Activated B cell treated with CpG ODN at 0.5 μM for 24 hours (primary cell): ENCODE measurements around the gene ARAP3. TPM values are rescaled to one million over a fixed set of nuclear protein-coding genes. Genes with fewer than 3 reads are reported as not detected.

ENCODE experiments used
- ATAC-seq: fragments of 200-7000 bp; cut with Tn5 transposase; one replicate; pipeline ENCODE4 v1.10.0; 2021; ENCODE audit warnings: low read depth, mild to moderate bottlenecking, moderate library complexity
- CTCF ChIA-PET: fragments of 350-600 bp; sonication (Branson Sonifier 250); formaldehyde crosslinking; loops from one replicate; lab custom pipeline; 2021; ENCODE audit warnings: antibody characterized with exemption; lab: Charles Lee
- POLR2A ChIA-PET: fragments of 350-600 bp; sonication (Branson Sonifier 250); formaldehyde crosslinking; loops from one replicate; lab custom pipeline; 2021; ENCODE audit warnings: antibody characterized with exemption; lab: Charles Lee
- DNase-seq: peaks from one replicate; pipeline ENCODE4 v3.0.0; 2022
- H3K27ac Mint-ChIP-seq: one replicate; pipeline ENCODE4 v1.8.0; 2020; ENCODE audit warnings: mixed read lengths
- H3K27me3 Mint-ChIP-seq: one replicate; pipeline ENCODE4 v1.8.0; 2021; ENCODE audit warnings: mixed read lengths
- H3K36me3 Mint-ChIP-seq: one replicate; pipeline ENCODE4 v1.8.0; 2021; ENCODE audit warnings: low read depth, mixed read lengths
- H3K4me1 Mint-ChIP-seq: one replicate; pipeline ENCODE4 v1.8.0; 2021; ENCODE audit warnings: mixed read lengths
- H3K4me3 Mint-ChIP-seq: one replicate; pipeline ENCODE4 v1.8.0; 2020; ENCODE audit warnings: mild to moderate bottlenecking, mixed read lengths
- H3K9me3 Mint-ChIP-seq: one replicate; pipeline ENCODE4 v1.8.0; 2020; ENCODE audit warnings: mixed read lengths
- intact Hi-C: fragments of 100-400 bp; cut with micrococcal nuclease; formaldehyde crosslinking; loops from one replicate; pipeline ENCODE4 v1.15.1; 2024
- total RNA-seq: library from RNA; stranded (reverse); gene quantifications from 2 replicates; pipeline ENCODE4 v1.2.3, GENCODE V29; 2022
- TF ChIP-seq, protein P1 (sequence below): fragments of 200-600 bp; IDR thresholded peaks from one replicate; pipeline ENCODE4 v1.8.0; 2022; ENCODE audit warnings: antibody characterized with exemption, mild to moderate bottlenecking

Gene ARAP3
- total RNA-seq, 1 donor from 2014 or later: 0.44 TPM

GRCh38 chr5:141638771-141639170 lies 43.3 kb downstream of the ARAP3 start:
- POLR2A ChIA-PET: interaction anchor here (0.9 to 5.5 kb wide), 2 partner anchors 21 to 33 kb away, joined by 3 to 95 read pairs; partner anchors contain the start of gene DIAPH1
- H3K27me3 Mint-ChIP-seq: no peaks in the 10 kb centered on the region
- intact Hi-C loops: loop anchor here (1.0 to 5.0 kb wide), 4 partner anchors 13 to 1236 kb away; partner anchors contain the start of genes ANKHD1, FCHSD1 and NDFIP1
- CTCF ChIA-PET: interaction anchor here (1.1 to 9.1 kb wide), 5 partner anchors 13 to 75 kb away, joined by 4 to 87 read pairs (median 8); partner anchors contain the start of genes DIAPH1 and FCHSD1
- H3K27ac Mint-ChIP-seq: peak overlapping the region; percentile 73
- DNase-seq: no peak
- peaks cover 32% of the 10 kb centered on the region for H3K4me1 Mint-ChIP-seq
- TF ChIP-seq, protein P1, sequence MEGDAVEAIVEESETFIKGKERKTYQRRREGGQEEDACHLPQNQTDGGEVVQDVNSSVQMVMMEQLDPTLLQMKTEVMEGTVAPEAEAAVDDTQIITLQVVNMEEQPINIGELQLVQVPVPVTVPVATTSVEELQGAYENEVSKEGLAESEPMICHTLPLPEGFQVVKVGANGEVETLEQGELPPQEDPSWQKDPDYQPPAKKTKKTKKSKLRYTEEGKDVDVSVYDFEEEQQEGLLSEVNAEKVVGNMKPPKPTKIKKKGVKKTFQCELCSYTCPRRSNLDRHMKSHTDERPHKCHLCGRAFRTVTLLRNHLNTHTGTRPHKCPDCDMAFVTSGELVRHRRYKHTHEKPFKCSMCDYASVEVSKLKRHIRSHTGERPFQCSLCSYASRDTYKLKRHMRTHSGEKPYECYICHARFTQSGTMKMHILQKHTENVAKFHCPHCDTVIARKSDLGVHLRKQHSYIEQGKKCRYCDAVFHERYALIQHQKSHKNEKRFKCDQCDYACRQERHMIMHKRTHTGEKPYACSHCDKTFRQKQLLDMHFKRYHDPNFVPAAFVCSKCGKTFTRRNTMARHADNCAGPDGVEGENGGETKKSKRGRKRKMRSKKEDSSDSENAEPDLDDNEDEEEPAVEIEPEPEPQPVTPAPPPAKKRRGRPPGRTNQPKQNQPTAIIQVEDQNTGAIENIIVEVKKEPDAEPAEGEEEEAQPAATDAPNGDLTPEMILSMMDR: no peak
- H3K4me3 Mint-ChIP-seq: peak overlapping the region; percentile 89
- no peaks in the 10 kb centered on the region for H3K9me3 Mint-ChIP-seq
- H3K36me3 Mint-ChIP-seq: peaks cover 35% of the 10 kb centered on the region
- ATAC-seq: no peak

DNA sequence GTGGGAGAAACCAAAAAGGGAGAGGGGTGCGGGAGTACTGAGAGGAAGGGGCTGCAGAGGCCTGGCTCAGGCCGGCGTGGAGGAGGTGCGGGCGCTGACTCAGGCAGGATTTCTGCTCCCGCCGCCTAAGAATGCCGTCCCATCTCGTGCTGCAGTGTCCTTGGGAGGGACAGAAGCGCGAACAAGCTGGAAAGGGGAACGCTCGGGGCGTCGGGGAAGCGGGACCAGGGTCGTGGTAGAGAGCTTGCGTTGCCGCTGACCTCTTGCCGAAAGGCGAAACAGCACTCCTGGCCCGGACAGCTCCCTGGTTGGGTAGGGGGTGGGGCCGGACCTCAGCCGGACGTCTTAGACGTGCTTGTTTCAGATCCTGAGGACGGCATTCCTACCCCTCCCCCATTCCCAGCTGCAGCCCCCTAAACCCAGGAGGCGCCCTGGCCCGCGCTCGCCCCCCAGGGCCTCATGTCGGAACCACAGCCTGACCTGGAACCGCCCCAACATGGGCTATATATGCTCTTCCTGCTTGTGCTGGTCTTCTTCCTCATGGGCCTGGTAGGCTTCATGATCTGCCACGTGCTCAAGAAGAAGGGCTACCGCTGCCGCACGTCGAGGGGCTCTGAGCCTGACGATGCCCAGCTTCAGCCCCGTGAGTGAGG lies 44.1 kb downstream of the ARAP3 start:
- peaks cover 36% of the 10 kb centered on the region for H3K4me1 Mint-ChIP-seq
- TF ChIP-seq, protein P1: no peak
- peak; percentile 58 for DNase-seq

GRCh38 chr5:141637123-141637766 lies 44.8 kb downstream of the ARAP3 start:
- TF ChIP-seq, protein P1: no peak
- intact Hi-C loops: loop anchor here (2.0 to 5.0 kb wide), 3 partner anchors 316 to 1235 kb away; partner anchors contain the start of genes ANKHD1, NDFIP1 and TAF7
- H3K27me3 Mint-ChIP-seq: no peaks in the 10 kb centered on the region
- H3K4me3 Mint-ChIP-seq: peak overlapping the region; percentile 89
- ChIA-PET POLR2A (interaction anchor here (0.5 to 5.8 kb wide), 18 partner anchors 9 to 1491 kb away, joined by 3 to 95 read pairs (median 5); partner anchors contain the start of genes DELE1, DIAPH1, FCHSD1 and IK), CTCF (interaction anchor here (0.7 to 9.1 kb wide), 12 partner anchors 11 to 73 kb away, joined by 3 to 87 read pairs (median 4); partner anchors contain the start of genes DIAPH1 and FCHSD1)
- ATAC-seq (peak; percentile 40), DNase-seq (peak; percentile 62)
- peaks cover 39% of the 10 kb centered on the region for H3K4me1 Mint-ChIP-seq
- no peaks in the 10 kb centered on the region for H3K9me3 Mint-ChIP-seq
- peak overlapping the region; percentile 73 for H3K27ac Mint-ChIP-seq
- peaks cover 31% of the 10 kb centered on the region for H3K36me3 Mint-ChIP-seq

More for the DNA sequence above, 44.1 kb downstream of the ARAP3 start:
- H3K36me3 Mint-ChIP-seq: peaks cover 32% of the 10 kb centered on the region
- POLR2A ChIA-PET: interaction anchor here (0.9 to 5.8 kb wide), 12 partner anchors 8 to 990 kb away, joined by 3 to 95 read pairs (median 6); partner anchors contain the start of genes DELE1, DIAPH1, FCHSD1 and IK
- H3K27me3 Mint-ChIP-seq: no peaks in the 10 kb centered on the region
- no peaks in the 10 kb centered on the region for H3K9me3 Mint-ChIP-seq
- CTCF ChIA-PET: interaction anchor here (0.6 to 9.1 kb wide), 11 partner anchors 10 to 323 kb away, joined by 3 to 87 read pairs (median 4); partner anchors contain the start of genes DIAPH1 and FCHSD1
- H3K27ac Mint-ChIP-seq: peak overlapping the region; percentile 73
- intact Hi-C loops: loop anchor here (1.0 to 5.0 kb wide), 5 partner anchors 13 to 1236 kb away; partner anchors contain the start of genes ANKHD1, FCHSD1, NDFIP1 and TAF7
- ATAC-seq: peak; percentile 42
- peak overlapping the region; percentile 89 for H3K4me3 Mint-ChIP-seq

DNA sequence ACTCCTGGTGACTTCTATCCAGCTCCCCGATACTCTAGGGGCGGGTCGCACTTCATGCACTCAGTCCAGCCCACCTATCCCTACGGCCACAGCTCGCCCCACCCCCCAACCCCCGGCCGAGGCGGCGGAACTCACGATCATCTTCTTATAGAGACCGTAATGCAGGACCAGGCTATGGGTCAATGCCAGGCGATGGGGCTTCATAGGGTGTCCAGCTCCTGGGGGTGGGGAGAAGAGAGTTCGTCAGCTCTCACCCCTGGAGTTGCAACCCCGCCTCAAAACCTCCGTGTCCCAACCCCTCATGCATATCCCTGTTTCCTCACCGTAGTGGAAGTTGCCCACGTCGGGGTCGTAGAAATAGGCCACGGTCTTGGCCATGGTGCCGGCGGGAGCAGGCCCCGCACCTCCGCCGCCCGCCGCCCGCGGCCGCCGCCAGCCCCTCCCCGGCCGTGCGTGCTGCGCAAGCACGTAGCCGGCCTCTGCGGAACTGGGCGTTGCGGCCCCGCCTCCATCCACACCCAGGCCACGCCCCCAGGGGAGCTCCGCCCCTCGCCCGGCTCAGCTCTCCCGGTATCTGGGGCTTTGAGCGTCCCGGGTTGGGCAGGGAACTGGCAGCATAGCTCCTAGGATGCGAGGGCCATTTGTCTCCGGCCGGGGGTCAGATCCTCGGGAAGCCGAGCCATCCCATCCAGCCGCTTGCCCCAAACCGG lies 45.5 kb downstream of the ARAP3 start, which contains the start of the genes HDAC3 and RELL2:
HDAC3 (minus strand) TSS at position 437 of the 710 bp plus-strand sequence; CDS start at position 378, 59 bp downstream.
RELL2 (plus strand) TSS at position 585 of the 710 bp plus-strand sequence. CDS start 1,229 bp downstream, outside the sequence.
- TF ChIP-seq, protein P1: no peak
- Mint-ChIP-seq H3K4me3 (peak within 1 kb of the TSS; percentile 89), H3K9me3 (no peaks in the 10 kb centered on the region), H3K27me3 (no peaks in the 10 kb centered on the region), H3K27ac (peak within 1 kb of the TSS; percentile 73), H3K36me3 (peaks cover 27% of the 10 kb centered on the region), H3K4me1 (peaks cover 39% of the 10 kb centered on the region)
- ATAC-seq: peak; percentile 84
- ChIA-PET POLR2A (interaction anchor here (0.5 to 5.8 kb wide), 19 partner anchors 10 to 1490 kb away, joined by 3 to 95 read pairs (median 5); partner anchors contain the start of genes DELE1, DIAPH1, FCHSD1 and IK), CTCF (interaction anchor here (0.7 to 9.1 kb wide), 7 partner anchors 13 to 69 kb away, joined by 3 to 87 read pairs (median 8); partner anchors contain the start of genes DIAPH1 and FCHSD1)
- DNase-seq: peak; percentile 99
- intact Hi-C loops: loop anchor here (1.0 to 5.0 kb wide), 6 partner anchors 17 to 1234 kb away; partner anchors contain the start of genes ANKHD1, NDFIP1, RNF14 and TAF7
